Astrocyte of the hippocampus (primary cell): ENCODE measurements around the gene ZSCAN26.
"Not testable (repeated sequence)": the region's sequence is repeated elsewhere in the genome, so short reads cannot be mapped to it uniquely, and the experiment has no call there.

Source experiments
- DNase-seq: peaks from one replicate; pipeline ENCODE4 v3.0.0; 2011; ENCODE audit warnings: low read depth, low spot score

Gene ZSCAN26

DNA sequence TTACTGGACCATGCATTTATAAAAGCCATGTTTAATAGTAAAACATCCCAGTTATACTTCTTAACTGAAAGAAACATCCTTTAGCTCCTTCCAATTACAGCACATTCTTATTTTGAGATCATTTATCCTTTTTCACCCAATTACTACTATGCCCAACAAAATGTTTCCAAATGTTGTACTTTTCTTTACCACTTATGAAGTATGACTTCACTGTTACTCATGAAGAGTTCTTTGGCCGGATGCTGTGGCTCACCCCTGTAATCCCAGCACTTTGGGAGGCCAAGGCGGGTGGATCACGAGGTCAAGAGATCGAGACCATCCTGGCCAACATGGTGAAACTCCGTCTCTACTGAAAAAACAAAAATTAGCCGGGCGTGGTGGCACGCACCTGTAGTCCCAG, 50.9 kb downstream of the ZSCAN26 start:
- DNase-seq: not testable (repeated sequence)

- no peak for DNase-seq
Measured at GRCh38 chr6:28322661-28323060, 55.7 kb downstream of the ZSCAN26 start.

- no peak for DNase-seq
Measured at GRCh38 chr6:28323813-28324424, 57.0 kb downstream of the ZSCAN26 start.

- DNase-seq: no peak
Measured at GRCh38 chr6:28326371-28326948, 59.5 kb downstream of the ZSCAN26 start.
